Ascending aorta (tissue), 2 donors: ENCODE measurements around the gene CHST12. TPM values are rescaled to one million over a fixed set of nuclear protein-coding genes. Genes with fewer than 3 reads are reported as not detected.

Experiments used
- DNase-seq, 2 donors: peaks; one replicate each; pipeline ENCODE4 v3.0.0-alpha.2; 2019; ENCODE audit warnings: low spot score in 2 of 2
- H3K27ac ChIP-seq, 2 donors: fragments of 200-600 bp; sonication (generic); one replicate each; pipeline ENCODE4 v1.5.1; 2016 to 2017; ENCODE audit warnings: mild to moderate bottlenecking in 1 of 2
- H3K27me3 ChIP-seq: fragments of 200-600 bp; sonication (generic); one replicate; pipeline ENCODE4 v1.5.1; 2017
- H3K36me3 ChIP-seq, 2 donors: fragments of 200-600 bp; sonication (generic); one replicate each; pipeline ENCODE4 v1.5.1; 2016
- H3K4me1 ChIP-seq, 2 donors: fragments of 200-600 bp; sonication (generic); one replicate each; pipeline ENCODE4 v1.5.1; 2016 to 2017; ENCODE audit warnings: mild to moderate bottlenecking in 1 of 2
- H3K4me3 ChIP-seq, 2 donors: fragments of 200-600 bp; sonication (generic); one replicate each; pipeline ENCODE4 v1.5.1; 2016 to 2017; ENCODE audit warnings: mild to moderate bottlenecking in 1 of 2
- H3K9me3 ChIP-seq, 2 donors: fragments of 200-600 bp; sonication (generic); one replicate each; pipeline ENCODE4 v1.5.1; 2016
- CTCF ChIP-seq, 3 experiments: fragments of 200-600 bp in 2 of 3; fragments of 450-650 bp in 1 of 3; sonication (generic) in 2 of 3; IDR thresholded peaks; one replicate each; pipeline ENCODE4 v1.5.1; 2016 to 2019; ENCODE audit warnings: antibody characterized with exemption in 3 of 3, mild to moderate bottlenecking in 1 of 3, moderate library complexity in 1 of 3
- intact Hi-C: fragments of 100-400 bp; cut with DNase I; formaldehyde crosslinking; loops from one replicate; pipeline ENCODE4 v1.15.1; 2023
- total RNA-seq: library from RNA; depleted of rRNA; stranded (reverse); fragments of >200 nt; gene quantifications from one replicate; pipeline ENCODE4 v1.1.0, GENCODE V29; 2016

The CHST12 gene
- total RNA-seq, 1 donor from 2014 or later: 79.4 TPM

GRCh38 chr7:2437136-2437535, 33.7 kb downstream of the CHST12 start:
- Histone ChIP-seq H3K27ac (no peak overlapping the region), H3K4me3 (no peak overlapping the region), H3K9me3 (no peaks in the 10 kb centered on the region), H3K36me3 (peaks cover 27 to 37% of the 10 kb centered on the region in 2 donors), H3K27me3 (no peaks in the 10 kb centered on the region), H3K4me1 (no peaks in the 10 kb centered on the region)
- intact Hi-C loops: no loop called here
- DNase-seq: no peak
- TF ChIP-seq CTCF (IDR thresholded peaks at IDR 0.05): no peak

- Histone ChIP-seq H3K9me3 (no peaks in the 10 kb centered on the region), H3K27me3 (no peaks in the 10 kb centered on the region), H3K36me3 (peaks cover 22 to 32% of the 10 kb centered on the region in 2 donors), H3K27ac (no peak overlapping the region), H3K4me3 (no peak overlapping the region), H3K4me1 (no peaks in the 10 kb centered on the region)
- DNase-seq: no peak
- TF ChIP-seq CTCF (IDR thresholded peaks at IDR 0.05): no peak
- intact Hi-C loops: no loop called here
These were observed 34.2 kb downstream of the CHST12 start for GRCh38 chr7:2437537-2438148.

- Histone ChIP-seq H3K4me3 (no peak overlapping the region), H3K27ac (no peak overlapping the region), H3K27me3 (no peaks in the 10 kb centered on the region), H3K9me3 (no peaks in the 10 kb centered on the region), H3K4me1 (no peaks in the 10 kb centered on the region), H3K36me3 (peaks cover 17 to 27% of the 10 kb centered on the region in 2 donors)
- TF ChIP-seq CTCF (IDR thresholded peaks at IDR 0.05): no peak
- intact Hi-C loops: no loop called here
- DNase-seq: no peak
These were observed 34.8 kb downstream of the CHST12 start for GRCh38 chr7:2438186-2438585.

GRCh38 chr7:2438775-2439174, 35.4 kb downstream of the CHST12 start:
- no peak for TF ChIP-seq CTCF (IDR thresholded peaks at IDR 0.05)
- no peaks in the 10 kb centered on the region for H3K27me3 ChIP-seq
- H3K4me3 ChIP-seq: no peak overlapping the region
- intact Hi-C loops: no loop called here
- H3K4me1 ChIP-seq: no peaks in the 10 kb centered on the region
- no peak for DNase-seq
- H3K9me3 ChIP-seq: no peaks in the 10 kb centered on the region
- no peak overlapping the region for H3K27ac ChIP-seq
- H3K36me3 ChIP-seq: peaks cover 11 to 21% of the 10 kb centered on the region in 2 donors

- no peak overlapping the region for H3K27ac ChIP-seq
- no peaks in the 10 kb centered on the region for H3K4me1 ChIP-seq
- no peak for TF ChIP-seq CTCF (IDR thresholded peaks at IDR 0.05)
- H3K36me3 ChIP-seq: peaks cover 2 to 9% of the 10 kb centered on the region in 2 donors
- H3K9me3 ChIP-seq: no peaks in the 10 kb centered on the region
- DNase-seq: no peak
- no peaks in the 10 kb centered on the region for H3K27me3 ChIP-seq
- no peak overlapping the region for H3K4me3 ChIP-seq
- intact Hi-C loops: no loop called here
These were observed 37.3 kb downstream of the CHST12 start for GRCh38 chr7:2440608-2441245.
